ENCODE results near the gene LIM2. TPM values are rescaled to one million over a fixed set of nuclear protein-coding genes. Genes with fewer than 3 reads are reported as not detected.
"Not testable (repeated sequence)": the region's sequence is repeated elsewhere in the genome, so short reads cannot be mapped to it uniquely, and the experiment has no call there.

LIM2 gene
- total and polyA plus RNA-seq, 10 donors, result not detected

GRCh38 chr19:51399231-51399630, 11.5 kb upstream of the LIM2 start:
- intact Hi-C loops (cut with DNase I; ENCODE audit: low total_unique reads), result loop anchor here (10.0 kb wide), 1 partner anchor 54 kb away; the partner anchor contains the start of gene VSIG10L
- Histone ChIP-seq H3K27ac (no peak overlapping the region), H3K9me3 (peaks cover 4 to 24% (median 16%) of the 10 kb centered on the region in 8 donors), H3K36me3 (no peaks in the 10 kb centered on the region), H3K4me1 (peaks cover 4 to 36% (median 16%) of the 10 kb centered on the region in 6 donors), H3K27me3 (replicated peaks in 1 of 7) (no peaks in the 10 kb centered on the region), H3K4me3 (no peak overlapping the region)
- 88 to 97% (median 91%) methylated on average over 5 of the region's 5 CpGs for WGBS, 5 donors
- TF ChIP-seq CTCF (IDR thresholded peaks at IDR 0.05 in 8 of 11, conservative IDR thresholded peaks at IDR 0.05 in 3 of 11), result no peak
- no peak for TF ChIP-seq POLR2AphosphoS5 (IDR thresholded peaks at IDR 0.05)
- no peak for TF ChIP-seq POLR2A (IDR thresholded peaks at IDR 0.05)
- DNase-seq, result no peak

DNA sequence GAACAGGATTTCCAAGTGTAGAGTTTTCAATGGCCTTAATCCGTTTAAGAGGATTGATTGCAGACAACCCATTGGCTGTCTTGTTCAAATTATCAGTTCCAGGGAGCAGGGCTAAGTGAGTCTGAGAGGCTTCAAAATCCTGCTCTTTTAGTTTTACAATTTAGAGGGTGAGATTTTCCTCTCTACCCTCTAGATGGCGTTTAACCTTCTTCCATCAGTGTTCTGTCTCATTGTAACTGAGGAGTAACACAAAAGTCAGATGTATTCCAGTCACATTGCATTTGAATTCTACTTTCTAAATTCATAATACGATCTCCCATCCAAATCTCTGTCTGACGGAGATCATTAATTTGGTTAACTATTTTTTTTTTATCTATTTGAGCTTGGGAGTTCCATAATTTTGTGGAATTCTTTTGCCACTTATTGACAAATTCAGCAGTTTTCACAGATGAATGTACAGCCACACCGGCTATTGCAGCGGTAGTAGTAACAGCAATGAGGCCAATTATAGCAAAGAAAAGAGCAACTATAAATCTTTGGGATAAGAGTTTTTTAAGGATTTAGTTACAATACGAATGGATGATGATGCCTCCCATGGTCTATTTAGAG, 10.4 kb upstream of the LIM2 start:
- peaks cover 4 to 47% (median 23%) of the 10 kb centered on the region in 6 donors for H3K4me1 ChIP-seq
- DNase-seq, result no peak
- WGBS, 5 donors, result 43 to 52% (median 47%) methylated on average over 7 of the region's 7 CpGs
- no peaks in the 10 kb centered on the region for H3K36me3 ChIP-seq
- peaks cover 4 to 21% (median 15%) of the 10 kb centered on the region in 8 donors for H3K9me3 ChIP-seq
- H3K27ac ChIP-seq, result no peak overlapping the region
- no peak overlapping the region for H3K4me3 ChIP-seq
- H3K27me3 ChIP-seq (replicated peaks in 1 of 7), result no peaks in the 10 kb centered on the region
- TF ChIP-seq POLR2AphosphoS5 (IDR thresholded peaks at IDR 0.05) (no peak), CTCF (IDR thresholded peaks at IDR 0.05 in 8 of 11, conservative IDR thresholded peaks at IDR 0.05 in 3 of 11) (peak in 10 of 11 experiments; percentile 33 to 64 (median 52))
- intact Hi-C loops (cut with DNase I; ENCODE audit: low total_unique reads), result loop anchor here (10.0 kb wide), 1 partner anchor 53 kb away; the partner anchor contains the start of gene VSIG10L

- intact Hi-C loops (cut with DNase I; ENCODE audit: low total_unique reads), result loop anchor here (10.0 kb wide), 1 partner anchor 53 kb away; the partner anchor contains the start of gene VSIG10L
These were observed 9.7 kb upstream of the LIM2 start for GRCh38 chr19:51397453-51397852.

GRCh38 chr19:51396175-51396574, 8.4 kb upstream of the LIM2 start:
- peak overlapping the region in 5 of 8 donors; percentile 82 to 89 (median 87) for H3K27ac ChIP-seq
- intact Hi-C loops (cut with DNase I; ENCODE audit: low total_unique reads), result loop anchor here (10.0 kb wide), 1 partner anchor 51 kb away; the partner anchor contains the start of gene VSIG10L
- no peak for TF ChIP-seq POLR2A (IDR thresholded peaks at IDR 0.05)
- TF ChIP-seq CTCF (IDR thresholded peaks at IDR 0.05 in 8 of 11, conservative IDR thresholded peaks at IDR 0.05 in 3 of 11), result no peak
- TF ChIP-seq POLR2AphosphoS5 (IDR thresholded peaks at IDR 0.05), result no peak
- no peak for DNase-seq
- no peaks in the 10 kb centered on the region for H3K36me3 ChIP-seq
- peaks cover 4 to 52% (median 26%) of the 10 kb centered on the region in 6 donors for H3K4me1 ChIP-seq
- no peak overlapping the region for H3K4me3 ChIP-seq
- no peaks in the 10 kb centered on the region for H3K27me3 ChIP-seq (replicated peaks in 1 of 7)
- peaks cover 0 to under 1% (median 0%) of the 10 kb centered on the region in 8 donors for H3K9me3 ChIP-seq
- 89 to 100% (median 98%) methylated on average over 2 of the region's 2 CpGs for WGBS, 5 donors

More at GRCh38 chr19:51397453-51397852, 9.7 kb upstream of the LIM2 start:
- H3K4me3 ChIP-seq; H3K36me3 ChIP-seq; H3K27ac ChIP-seq; H3K27me3 ChIP-seq (replicated peaks in 1 of 7): not testable (repeated sequence)
- peaks cover 4 to 48% (median 25%) of the 10 kb centered on the region in 6 donors for H3K4me1 ChIP-seq
- DNase-seq, result peak; percentile 39
- H3K9me3 ChIP-seq, result peaks cover 4 to 14% (median 9%) of the 10 kb centered on the region in 8 donors
- WGBS, 5 donors, result 79 to 90% (median 87%) methylated on average over 9 of the region's 9 CpGs
